ENCODE measurements around the gene TMEM117. TPM values are rescaled to one million over a fixed set of nuclear protein-coding genes. Genes with fewer than 3 reads are reported as not detected.

TMEM117 gene
- total RNA-seq, 1 donor from 2014 or later = not detected

- Mint-ChIP-seq H3K4me1 (ENCODE audit: low read depth, unreplicated experiment) (no peaks in the 10 kb centered on the region), H3K4me3 (ENCODE audit: unreplicated experiment) (no peak overlapping the region), H3K9me3 (ENCODE audit: unreplicated experiment) (no peaks in the 10 kb centered on the region), H3K27me3 (ENCODE audit: unreplicated experiment) (no peaks in the 10 kb centered on the region), H3K27ac (ENCODE audit: unreplicated experiment) (no peak overlapping the region), H3K36me3 (ENCODE audit: unreplicated experiment) (no peaks in the 10 kb centered on the region)
- TF ChIP-seq, protein P1, sequence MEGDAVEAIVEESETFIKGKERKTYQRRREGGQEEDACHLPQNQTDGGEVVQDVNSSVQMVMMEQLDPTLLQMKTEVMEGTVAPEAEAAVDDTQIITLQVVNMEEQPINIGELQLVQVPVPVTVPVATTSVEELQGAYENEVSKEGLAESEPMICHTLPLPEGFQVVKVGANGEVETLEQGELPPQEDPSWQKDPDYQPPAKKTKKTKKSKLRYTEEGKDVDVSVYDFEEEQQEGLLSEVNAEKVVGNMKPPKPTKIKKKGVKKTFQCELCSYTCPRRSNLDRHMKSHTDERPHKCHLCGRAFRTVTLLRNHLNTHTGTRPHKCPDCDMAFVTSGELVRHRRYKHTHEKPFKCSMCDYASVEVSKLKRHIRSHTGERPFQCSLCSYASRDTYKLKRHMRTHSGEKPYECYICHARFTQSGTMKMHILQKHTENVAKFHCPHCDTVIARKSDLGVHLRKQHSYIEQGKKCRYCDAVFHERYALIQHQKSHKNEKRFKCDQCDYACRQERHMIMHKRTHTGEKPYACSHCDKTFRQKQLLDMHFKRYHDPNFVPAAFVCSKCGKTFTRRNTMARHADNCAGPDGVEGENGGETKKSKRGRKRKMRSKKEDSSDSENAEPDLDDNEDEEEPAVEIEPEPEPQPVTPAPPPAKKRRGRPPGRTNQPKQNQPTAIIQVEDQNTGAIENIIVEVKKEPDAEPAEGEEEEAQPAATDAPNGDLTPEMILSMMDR (IDR thresholded peaks at IDR 0.05; ENCODE audit: partially characterized antibody, unreplicated experiment) = no peak
- DNase-seq = no peak
Observed at GRCh38 chr12:44259890-44260289, 424.0 kb downstream of the TMEM117 start.

- DNase-seq = no peak
- Mint-ChIP-seq H3K4me3 (ENCODE audit: unreplicated experiment) (no peak overlapping the region), H3K4me1 (ENCODE audit: low read depth, unreplicated experiment) (no peaks in the 10 kb centered on the region), H3K9me3 (ENCODE audit: unreplicated experiment) (no peaks in the 10 kb centered on the region), H3K36me3 (ENCODE audit: unreplicated experiment) (no peaks in the 10 kb centered on the region), H3K27ac (ENCODE audit: unreplicated experiment) (no peak overlapping the region), H3K27me3 (ENCODE audit: unreplicated experiment) (no peaks in the 10 kb centered on the region)
- TF ChIP-seq, protein P1 (IDR thresholded peaks at IDR 0.05; ENCODE audit: partially characterized antibody, unreplicated experiment) = no peak
Observed at GRCh38 chr12:44260581-44260980, 424.7 kb downstream of the TMEM117 start.

DNA sequence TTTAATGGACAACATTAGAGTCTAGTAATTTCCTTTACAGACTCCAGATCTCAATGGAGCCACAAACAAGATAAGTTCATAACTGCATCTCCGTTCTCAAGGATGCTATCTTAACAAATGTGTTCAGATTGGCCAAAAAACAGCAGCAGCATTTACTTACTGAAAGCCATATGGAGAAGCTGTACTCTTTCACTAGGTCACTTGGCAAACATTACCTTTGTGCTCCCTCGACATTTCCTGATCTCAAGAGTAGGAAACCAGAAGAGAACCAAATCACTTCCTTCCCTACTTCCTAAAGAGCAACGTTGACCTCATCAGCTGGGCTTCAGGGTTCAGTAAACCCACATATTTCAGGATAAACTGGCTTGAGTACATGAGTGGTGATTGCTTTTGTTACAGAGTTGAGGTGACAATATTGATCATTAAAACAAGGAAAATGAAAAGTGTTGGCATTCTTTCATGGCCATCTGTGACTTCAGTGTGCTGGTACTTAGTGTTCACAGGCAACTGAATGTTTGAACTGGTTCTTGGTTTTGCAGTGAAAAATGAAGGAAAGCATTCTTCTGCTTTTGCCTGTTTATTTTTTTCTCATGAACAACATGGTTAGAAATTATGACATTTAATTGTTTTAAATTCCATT, 449.6 kb downstream of the TMEM117 start:
- no peaks in the 10 kb centered on the region for H3K27me3 Mint-ChIP-seq (ENCODE audit: unreplicated experiment)
- H3K4me3 Mint-ChIP-seq (ENCODE audit: unreplicated experiment) = no peak overlapping the region
- TF ChIP-seq, protein P1 (IDR thresholded peaks at IDR 0.05; ENCODE audit: partially characterized antibody, unreplicated experiment) = no peak
- no peak overlapping the region for H3K27ac Mint-ChIP-seq (ENCODE audit: unreplicated experiment)
- peaks cover 5% of the 10 kb centered on the region for H3K36me3 Mint-ChIP-seq (ENCODE audit: unreplicated experiment)
- H3K4me1 Mint-ChIP-seq (ENCODE audit: low read depth, unreplicated experiment) = no peaks in the 10 kb centered on the region
- no peak for DNase-seq
- no peaks in the 10 kb centered on the region for H3K9me3 Mint-ChIP-seq (ENCODE audit: unreplicated experiment)

DNA sequence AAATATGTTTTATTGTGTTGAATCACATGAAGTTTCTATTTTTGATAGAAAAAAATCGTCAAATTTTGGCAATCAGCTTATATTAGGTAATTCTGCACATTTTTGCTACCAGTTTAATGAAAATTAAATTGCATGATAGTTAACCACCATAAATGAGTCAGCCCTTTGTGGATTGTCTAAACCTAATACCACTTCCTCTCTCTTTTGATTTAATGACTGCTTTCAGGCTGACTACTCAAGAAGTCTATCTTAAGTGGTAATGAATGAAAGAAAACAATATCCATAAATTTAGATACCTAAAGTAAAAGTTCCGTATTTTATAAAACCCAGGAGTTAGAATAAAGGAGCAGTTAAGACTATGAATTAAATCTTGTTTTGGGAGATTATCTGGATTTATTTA, 450.5 kb downstream of the TMEM117 start:
- Mint-ChIP-seq H3K4me1 (ENCODE audit: low read depth, unreplicated experiment) (no peaks in the 10 kb centered on the region), H3K9me3 (ENCODE audit: unreplicated experiment) (no peaks in the 10 kb centered on the region), H3K36me3 (ENCODE audit: unreplicated experiment) (peaks cover 5% of the 10 kb centered on the region), H3K27me3 (ENCODE audit: unreplicated experiment) (no peaks in the 10 kb centered on the region), H3K4me3 (ENCODE audit: unreplicated experiment) (no peak overlapping the region), H3K27ac (ENCODE audit: unreplicated experiment) (no peak overlapping the region)
- DNase-seq = no peak
- TF ChIP-seq, protein P1 (IDR thresholded peaks at IDR 0.05; ENCODE audit: partially characterized antibody, unreplicated experiment) = no peak

DNA sequence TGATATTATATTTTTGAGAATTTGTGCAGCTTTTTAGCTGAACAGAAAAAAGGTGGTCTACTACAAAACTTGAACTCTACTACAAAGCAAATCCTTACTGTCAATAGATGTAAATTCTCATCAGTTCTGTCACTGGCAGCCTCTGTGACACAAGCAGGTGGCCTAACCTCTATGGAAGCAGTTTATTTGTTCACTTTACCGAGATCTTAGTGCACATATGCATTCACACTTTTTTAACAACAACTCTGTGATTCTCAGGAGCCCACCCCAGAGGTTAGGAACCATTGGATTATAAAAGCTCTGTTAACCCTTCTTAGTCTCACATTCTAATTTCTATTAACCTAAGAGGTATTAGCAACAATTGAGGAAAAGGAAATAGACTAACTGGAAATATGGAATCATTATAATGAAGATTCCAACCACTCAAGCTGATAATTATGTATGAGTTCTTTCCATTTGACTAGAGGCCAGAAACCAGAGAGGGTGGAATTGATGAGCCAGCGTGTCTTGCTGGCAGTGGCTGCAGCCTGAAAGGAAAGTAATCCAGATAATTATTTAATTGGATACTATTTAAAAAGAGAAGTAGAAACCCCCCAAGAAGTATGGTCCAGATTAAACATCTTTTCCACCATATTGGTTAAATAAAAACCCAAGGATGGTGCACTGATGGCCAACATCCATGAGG, 451.1 kb downstream of the TMEM117 start:
- Mint-ChIP-seq H3K36me3 (ENCODE audit: unreplicated experiment) (peaks cover 5% of the 10 kb centered on the region), H3K9me3 (ENCODE audit: unreplicated experiment) (no peaks in the 10 kb centered on the region), H3K27me3 (ENCODE audit: unreplicated experiment) (no peaks in the 10 kb centered on the region), H3K4me1 (ENCODE audit: low read depth, unreplicated experiment) (no peaks in the 10 kb centered on the region), H3K27ac (ENCODE audit: unreplicated experiment) (no peak overlapping the region), H3K4me3 (ENCODE audit: unreplicated experiment) (no peak overlapping the region)
- no peak for DNase-seq
- TF ChIP-seq, protein P1 (IDR thresholded peaks at IDR 0.05; ENCODE audit: partially characterized antibody, unreplicated experiment) = no peak

Data from glutamatergic neuron (in vitro differentiated cells).